ENCODE measurements around the gene QSOX2.

Gene QSOX2

GRCh38 chr9:136222166-136222905, 23.3 kb downstream of the QSOX2 start:
- H4K20me1 ChIP-seq (ENCODE audit: insufficient read depth), result no peaks in the 10 kb centered on the region
- no peak overlapping the region for H2AFZ ChIP-seq (ENCODE audit: low read depth)
- no peak overlapping the region for H3K4me2 ChIP-seq
- no peak overlapping the region for H3K27ac ChIP-seq
- H3K4me1 ChIP-seq (ENCODE audit: low read depth, poor library complexity, severe bottlenecking), result no peaks in the 10 kb centered on the region
- H3K79me2 ChIP-seq (ENCODE audit: insufficient read depth, low read depth), result no peaks in the 10 kb centered on the region
- H3K36me3 ChIP-seq (ENCODE audit: insufficient read depth), result no peaks in the 10 kb centered on the region
- TF ChIP-seq CTCF (conservative IDR thresholded peaks at IDR 0.05; ENCODE audit: low read depth, low read length), result no peak
- H3K9ac ChIP-seq, result no peak overlapping the region
- H3K27me3 ChIP-seq (ENCODE audit: insufficient read depth, low read depth), result no peaks in the 10 kb centered on the region
- H3K4me3 ChIP-seq (IDR thresholded peaks at IDR 0.05; ENCODE audit: insufficient read depth, low read depth, low read length), result no peak overlapping the region

- H3K4me3 ChIP-seq (IDR thresholded peaks at IDR 0.05; ENCODE audit: insufficient read depth, low read depth, low read length), result no peak overlapping the region
- no peaks in the 10 kb centered on the region for H3K36me3 ChIP-seq (ENCODE audit: insufficient read depth)
- H3K27me3 ChIP-seq (ENCODE audit: insufficient read depth, low read depth), result no peaks in the 10 kb centered on the region
- H3K4me2 ChIP-seq, result no peak overlapping the region
- no peaks in the 10 kb centered on the region for H3K4me1 ChIP-seq (ENCODE audit: low read depth, poor library complexity, severe bottlenecking)
- H2AFZ ChIP-seq (ENCODE audit: low read depth), result no peak overlapping the region
- no peaks in the 10 kb centered on the region for H4K20me1 ChIP-seq (ENCODE audit: insufficient read depth)
- H3K27ac ChIP-seq, result no peak overlapping the region
- no peak overlapping the region for H3K9ac ChIP-seq
- H3K79me2 ChIP-seq (ENCODE audit: insufficient read depth, low read depth), result no peaks in the 10 kb centered on the region
- no peak for TF ChIP-seq CTCF (conservative IDR thresholded peaks at IDR 0.05; ENCODE audit: low read depth, low read length)
These were observed 25.4 kb downstream of the QSOX2 start for GRCh38 chr9:136220017-136220729.

GRCh38 chr9:136219276-136219675, 26.3 kb downstream of the QSOX2 start:
- Histone ChIP-seq H3K9ac (no peak overlapping the region), H3K4me1 (ENCODE audit: low read depth, poor library complexity, severe bottlenecking) (no peaks in the 10 kb centered on the region), H3K4me2 (no peak overlapping the region), H3K27me3 (ENCODE audit: insufficient read depth, low read depth) (no peaks in the 10 kb centered on the region), H3K36me3 (ENCODE audit: insufficient read depth) (no peaks in the 10 kb centered on the region), H3K4me3 (IDR thresholded peaks at IDR 0.05; ENCODE audit: insufficient read depth, low read depth, low read length) (no peak overlapping the region), H2AFZ (ENCODE audit: low read depth) (no peak overlapping the region), H4K20me1 (ENCODE audit: insufficient read depth) (no peaks in the 10 kb centered on the region), H3K79me2 (ENCODE audit: insufficient read depth, low read depth) (no peaks in the 10 kb centered on the region), H3K27ac (no peak overlapping the region)
- TF ChIP-seq CTCF (conservative IDR thresholded peaks at IDR 0.05; ENCODE audit: low read depth, low read length), result no peak

GRCh38 chr9:136218673-136219072, 26.9 kb downstream of the QSOX2 start:
- Histone ChIP-seq H3K36me3 (ENCODE audit: insufficient read depth) (no peaks in the 10 kb centered on the region), H3K4me1 (ENCODE audit: low read depth, poor library complexity, severe bottlenecking) (no peaks in the 10 kb centered on the region), H3K4me3 (IDR thresholded peaks at IDR 0.05; ENCODE audit: insufficient read depth, low read depth, low read length) (no peak overlapping the region), H4K20me1 (ENCODE audit: insufficient read depth) (no peaks in the 10 kb centered on the region), H3K9ac (no peak overlapping the region), H3K27ac (no peak overlapping the region), H2AFZ (ENCODE audit: low read depth) (no peak overlapping the region), H3K79me2 (ENCODE audit: insufficient read depth, low read depth) (no peaks in the 10 kb centered on the region), H3K4me2 (no peak overlapping the region), H3K27me3 (ENCODE audit: insufficient read depth, low read depth) (no peaks in the 10 kb centered on the region)
- no peak for TF ChIP-seq CTCF (conservative IDR thresholded peaks at IDR 0.05; ENCODE audit: low read depth, low read length)
